ENCODE measurements around the gene EIF3B.
"Not testable (repeated sequence)": the region's sequence is repeated elsewhere in the genome, so short reads cannot be mapped to it uniquely, and the experiment has no call there.

Gene EIF3B
- total RNA-seq = 256 to 602 reads per million in 2 experiments

DNA sequence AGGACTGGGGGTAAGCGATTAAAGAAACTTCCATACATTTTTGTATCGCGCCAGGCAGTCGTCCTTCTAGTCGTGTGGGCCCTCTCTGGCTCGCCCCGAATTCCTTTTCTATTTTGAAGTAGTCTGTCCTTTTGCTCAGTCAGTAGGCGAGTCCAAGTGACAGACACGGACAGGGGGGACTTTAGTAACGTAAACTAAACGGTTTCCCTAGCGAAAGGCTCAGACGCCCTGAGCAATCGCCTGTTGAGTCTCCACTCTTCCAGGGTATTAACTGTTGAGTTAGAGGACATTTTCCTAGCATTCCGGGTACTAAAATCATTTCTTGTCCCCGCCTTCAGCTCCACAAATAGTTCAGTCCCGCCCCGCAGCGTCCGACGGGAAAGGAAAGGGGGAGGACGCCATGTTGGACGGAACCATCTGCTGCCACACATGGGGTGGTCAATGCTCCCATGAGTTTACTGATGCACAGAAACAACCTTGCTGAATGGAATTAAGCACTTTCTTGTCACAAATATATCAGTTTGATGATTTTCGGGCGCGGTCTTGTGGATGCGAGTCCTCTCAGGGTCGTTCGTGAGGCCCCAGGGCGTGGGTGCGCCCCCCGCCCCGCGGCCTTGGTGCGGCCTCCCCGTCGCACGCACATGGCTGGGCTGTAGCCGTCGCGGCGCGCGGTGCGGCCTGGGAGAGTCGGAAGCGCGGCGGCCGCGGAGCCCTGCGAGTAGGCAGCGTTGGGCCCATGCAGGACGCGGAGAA is at the start of gene EIF3B:
EIF3B (plus strand) TSS at position 642 of the 753 bp plus-strand sequence; CDS start at position 737, 95 bp downstream.
- DNase-seq (ENCODE audit: low read depth) = peak; percentile 84

DNA sequence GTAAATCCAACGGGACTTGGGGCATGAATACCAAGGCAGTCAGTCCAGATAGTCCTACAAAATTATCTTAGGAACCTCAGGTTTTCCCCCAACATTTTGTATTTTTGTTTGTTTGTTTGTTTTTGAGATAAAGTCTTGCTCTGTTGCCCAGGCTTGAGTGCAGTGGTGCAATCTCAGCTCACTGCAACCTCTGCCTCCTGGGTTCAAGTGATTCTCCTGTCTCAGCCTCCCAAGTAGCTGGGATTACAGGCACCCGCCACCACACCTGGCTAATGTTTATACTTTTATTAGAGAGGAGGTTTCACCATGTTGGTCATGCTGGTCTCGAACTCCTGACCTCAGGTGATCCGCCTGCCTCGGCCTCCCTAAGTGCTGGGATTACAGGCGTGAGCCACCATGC is 49.4 kb upstream of the EIF3B start:
- not testable (repeated sequence) for DNase-seq (ENCODE audit: low read depth)

DNA sequence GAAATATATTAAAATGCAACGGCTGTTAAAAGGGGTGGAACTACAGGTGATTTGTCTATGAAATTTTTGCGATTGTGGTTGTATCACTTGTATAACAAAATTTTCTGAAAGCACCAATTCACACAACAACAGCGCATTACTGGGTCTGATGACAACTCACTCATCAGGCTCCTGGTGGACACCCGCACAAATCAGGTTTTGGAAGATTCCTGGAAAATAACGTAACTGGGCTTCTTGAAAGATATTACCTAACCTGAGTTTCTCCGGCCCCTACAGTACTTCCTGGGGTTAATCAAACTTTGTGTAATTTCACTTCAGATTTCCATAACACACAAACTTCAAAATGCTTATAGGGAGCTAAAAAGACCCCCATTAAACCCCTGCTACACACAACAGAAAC is 47.9 kb upstream of the EIF3B start:
- DNase-seq (ENCODE audit: low read depth) = no peak

DNA sequence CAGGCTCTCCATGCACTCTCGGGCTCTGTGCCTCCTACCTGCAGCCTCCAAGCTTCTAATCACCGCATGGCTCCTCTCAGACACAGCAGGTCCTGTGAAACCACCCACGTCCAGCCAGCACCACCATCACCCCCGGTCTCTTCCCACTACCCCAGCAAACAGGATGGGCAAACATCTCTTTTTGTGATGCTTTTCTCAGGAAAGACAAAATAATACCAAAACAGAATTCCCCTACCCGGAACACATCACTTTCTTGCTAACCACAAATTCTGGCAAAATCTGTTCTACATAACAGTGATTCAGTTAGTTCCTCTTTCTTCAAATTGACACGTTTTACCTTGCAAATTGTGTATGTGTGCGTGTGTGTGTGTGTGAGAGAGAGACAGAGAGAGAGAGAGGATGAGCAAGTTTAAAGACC is 46.9 kb upstream of the EIF3B start:
- no peak for DNase-seq (ENCODE audit: low read depth)

DNA sequence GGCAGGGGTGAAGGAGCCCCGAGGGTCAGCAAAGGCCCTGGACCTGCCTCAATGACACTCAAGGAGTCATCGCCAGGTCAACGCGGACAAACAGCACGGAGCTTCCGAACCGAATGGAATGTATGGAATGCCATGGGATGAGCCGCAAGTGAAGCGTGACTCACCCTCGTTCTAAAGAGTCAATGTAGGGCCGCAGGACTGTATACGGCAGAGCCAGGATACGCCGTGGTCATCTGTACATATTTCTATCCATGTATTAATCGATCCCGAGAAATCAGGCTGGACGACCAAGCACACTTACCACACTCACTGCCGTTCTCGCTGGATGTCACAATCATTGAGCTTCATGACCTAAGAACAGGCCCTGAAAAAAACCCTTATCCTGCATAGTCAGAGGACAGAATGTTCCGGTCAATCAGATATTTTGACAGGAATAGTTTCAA is 44.7 kb upstream of the EIF3B start:
- DNase-seq (ENCODE audit: low read depth) = no peak

DNA sequence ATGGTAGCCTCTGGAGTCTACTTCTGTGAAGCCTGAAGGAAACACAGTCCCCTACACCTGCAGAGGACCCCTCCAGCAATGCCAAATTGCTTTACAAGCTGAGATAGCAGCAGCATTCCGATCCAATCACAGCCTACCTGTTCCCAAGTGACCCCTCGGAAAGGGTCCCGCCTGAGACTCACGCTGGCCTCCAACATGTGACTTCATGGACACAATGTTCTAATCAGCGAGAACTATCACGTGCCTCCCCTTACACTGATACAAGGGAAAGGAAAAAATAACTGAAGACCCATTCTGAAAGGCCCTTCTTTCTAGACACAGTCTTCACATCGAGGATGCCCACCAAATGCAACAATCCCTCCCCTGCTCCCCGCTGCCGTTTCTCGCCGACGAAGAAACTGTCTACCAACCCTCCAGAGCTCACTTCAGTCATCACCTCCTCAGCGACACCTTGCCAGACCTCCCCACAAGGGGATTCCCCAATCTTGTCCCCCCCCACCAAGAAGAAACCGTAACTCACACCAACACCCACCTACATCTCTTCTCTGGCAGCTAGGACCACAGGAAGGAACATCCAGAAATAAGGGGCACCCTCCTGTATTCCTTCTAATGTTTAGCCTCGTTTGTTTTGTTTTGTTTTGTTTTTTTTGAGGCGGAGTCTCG is 42.2 kb upstream of the EIF3B start:
- DNase-seq (ENCODE audit: low read depth) = no peak

DNA sequence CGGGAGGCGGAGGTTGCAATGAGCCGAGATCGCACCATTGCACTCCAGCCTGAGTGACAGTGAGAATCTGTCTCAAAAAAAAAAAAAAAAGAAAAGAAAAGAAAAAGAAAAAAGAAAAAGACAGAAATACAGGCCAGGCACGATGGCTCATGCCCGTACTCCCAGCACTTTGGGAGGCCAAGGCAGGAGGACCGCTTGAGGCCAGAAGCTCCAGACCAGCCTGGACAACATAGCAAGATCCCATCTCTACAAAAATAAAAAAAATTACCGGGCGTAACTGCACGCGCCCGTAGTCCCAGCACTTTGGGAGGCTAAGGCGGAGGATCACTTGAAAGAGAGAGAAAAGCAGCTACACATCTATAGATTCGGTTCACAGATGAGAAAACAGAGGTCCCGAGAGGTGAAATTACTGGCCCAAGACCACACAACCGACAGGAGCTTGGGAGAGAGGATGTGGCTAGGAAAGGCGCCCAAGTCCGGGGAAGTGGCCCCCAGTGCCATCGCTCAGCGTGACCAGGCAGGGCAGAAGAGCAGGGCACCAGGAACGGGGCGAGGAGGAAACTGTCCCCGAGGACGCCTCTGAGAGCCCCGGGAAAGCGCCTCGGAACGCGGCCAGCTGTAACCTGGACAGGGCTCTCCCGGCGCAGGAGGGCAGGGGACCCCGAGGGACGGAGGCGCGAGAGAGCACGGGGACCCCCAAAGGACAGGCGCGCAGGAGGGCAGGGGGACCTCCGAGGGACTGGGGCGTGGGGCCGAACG is 41.0 kb upstream of the EIF3B start:
- no peak for DNase-seq (ENCODE audit: low read depth)

DNA sequence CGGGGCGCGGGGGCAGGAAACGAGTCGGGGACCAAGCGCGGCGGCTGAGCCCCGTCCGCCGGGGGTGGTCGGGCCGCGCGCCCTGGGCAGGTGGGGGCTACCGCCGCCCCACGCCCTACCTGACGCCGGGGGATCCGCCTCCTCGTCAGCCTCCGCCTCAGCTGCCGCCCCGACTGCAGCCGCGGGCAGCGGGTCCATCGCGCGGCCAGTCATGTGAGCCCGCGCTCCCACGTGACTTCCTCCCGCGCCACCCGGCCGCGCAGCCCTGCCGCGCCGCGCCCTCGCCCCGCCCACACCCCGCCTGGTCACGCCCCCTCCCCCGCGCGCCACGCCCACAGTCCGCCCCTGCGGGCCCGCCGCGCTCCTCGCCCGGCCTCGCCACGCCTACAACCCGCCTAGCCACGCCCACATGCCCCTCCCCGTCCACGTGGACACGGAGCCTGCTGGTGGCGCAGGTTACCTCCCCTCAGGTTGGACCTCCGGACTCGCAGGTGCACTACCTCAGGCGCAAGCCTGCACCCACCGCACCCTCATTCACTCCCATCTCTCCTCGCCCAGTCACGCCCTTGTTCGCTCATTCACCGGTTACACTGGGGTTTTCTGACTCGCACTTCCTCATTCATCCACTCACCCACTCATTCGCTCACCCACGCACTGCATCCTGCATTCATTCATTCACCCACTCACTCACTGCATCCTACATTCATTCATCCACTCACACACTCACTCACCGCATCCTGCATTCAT is 40.2 kb upstream of the EIF3B start, which contains the start of gene SNX8:
SNX8 (minus strand) TSS at position 233 of the 747 bp plus-strand sequence; CDS start at position 213, 20 bp downstream.
- DNase-seq (ENCODE audit: low read depth) = peak; percentile 96

DNA sequence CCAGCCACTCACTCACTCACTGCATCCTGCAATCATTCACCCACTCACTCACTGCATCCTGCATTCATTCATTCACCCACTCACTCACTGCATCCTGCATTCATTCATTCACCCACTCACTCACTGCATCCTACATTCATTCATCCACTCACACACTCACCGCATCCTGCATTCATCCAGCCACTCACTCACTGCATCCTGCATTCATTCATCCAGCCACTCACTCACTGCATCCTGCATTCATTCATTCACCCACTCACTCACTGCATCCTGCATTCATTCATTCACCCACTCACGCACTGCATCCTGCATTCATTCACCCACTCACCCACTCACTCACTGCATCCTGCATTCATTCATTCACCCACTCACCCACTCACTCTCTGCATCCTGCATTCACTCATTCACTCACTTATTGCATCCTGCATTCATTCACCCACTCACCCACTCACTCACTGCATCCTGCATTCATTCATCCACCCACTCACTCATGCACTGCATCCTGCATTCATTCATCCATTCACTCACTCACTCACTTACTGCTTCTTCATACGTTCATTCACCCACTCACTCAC is 39.6 kb upstream of the EIF3B start:
- not testable (repeated sequence) for DNase-seq (ENCODE audit: low read depth)

DNA sequence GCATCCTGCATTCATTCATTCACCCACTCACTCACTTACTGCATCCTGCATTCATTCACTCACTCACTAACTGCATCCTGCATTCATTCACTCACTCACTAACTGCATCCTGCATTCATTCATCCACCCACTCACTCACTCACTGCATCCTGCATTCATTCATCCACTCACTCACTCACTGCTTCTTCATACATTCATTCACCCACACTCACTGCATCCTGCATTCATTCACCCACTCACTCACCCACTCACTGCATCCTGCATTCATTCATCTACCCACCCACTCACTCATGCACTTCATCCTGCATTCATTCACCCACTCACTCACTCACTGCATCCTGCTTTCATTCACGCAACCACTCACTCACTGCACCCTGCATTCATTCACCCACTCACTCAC is 38.8 kb upstream of the EIF3B start:
- DNase-seq (ENCODE audit: low read depth) = no peak

DNA sequence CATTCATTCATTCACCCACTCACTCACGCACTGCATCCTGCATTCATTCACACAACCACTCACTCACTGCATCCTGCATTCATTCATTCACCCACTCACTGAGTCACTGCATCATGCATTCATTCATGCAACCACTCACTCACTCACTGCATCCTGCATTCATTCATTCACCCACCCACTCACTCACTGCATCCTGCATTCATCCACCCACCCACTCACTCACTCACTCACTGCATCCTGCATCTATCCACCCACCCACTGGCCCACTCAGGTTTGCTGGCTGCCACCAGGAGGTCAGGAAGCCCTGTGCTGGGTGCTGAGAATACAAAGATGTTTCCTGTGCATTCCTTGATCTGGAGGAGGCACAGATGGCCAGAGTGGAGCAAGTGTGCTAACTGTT is 38.0 kb upstream of the EIF3B start:
- DNase-seq (ENCODE audit: low read depth) = no peak

DNA sequence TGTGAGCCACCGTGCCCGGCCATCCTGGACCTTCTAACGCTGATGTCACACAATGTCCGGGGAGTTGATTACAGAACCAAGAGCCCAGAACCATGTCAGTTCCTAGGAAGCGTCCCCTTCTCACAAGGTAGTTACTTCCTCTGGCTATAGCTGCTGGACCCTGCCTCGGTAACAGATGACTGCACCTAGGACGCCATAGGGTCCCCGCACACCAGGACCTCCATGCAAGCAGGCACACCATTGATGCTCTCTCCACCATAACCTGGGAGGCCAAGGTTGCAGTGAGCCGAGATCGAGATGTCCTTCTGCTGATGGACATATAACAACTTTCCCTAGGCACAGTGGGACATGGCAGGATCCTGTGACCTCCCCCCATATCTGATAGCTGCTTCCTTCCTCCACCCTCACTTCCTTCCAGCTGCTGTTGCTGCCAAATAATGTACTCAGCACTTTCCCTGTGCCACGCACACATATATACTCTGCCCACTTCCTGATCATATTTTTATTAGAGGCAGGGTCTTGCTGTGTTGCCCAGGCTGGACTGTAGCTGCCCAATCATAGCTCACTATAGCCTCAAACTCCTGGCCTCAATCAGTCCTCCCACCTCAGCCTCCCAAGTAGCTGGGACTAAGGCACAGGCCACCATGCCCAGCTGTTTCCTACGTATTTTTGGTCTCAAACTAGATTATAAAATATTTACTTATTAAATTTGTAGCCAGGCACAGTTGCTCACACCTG is 36.9 kb upstream of the EIF3B start:
- DNase-seq (ENCODE audit: low read depth) = no peak

DNA sequence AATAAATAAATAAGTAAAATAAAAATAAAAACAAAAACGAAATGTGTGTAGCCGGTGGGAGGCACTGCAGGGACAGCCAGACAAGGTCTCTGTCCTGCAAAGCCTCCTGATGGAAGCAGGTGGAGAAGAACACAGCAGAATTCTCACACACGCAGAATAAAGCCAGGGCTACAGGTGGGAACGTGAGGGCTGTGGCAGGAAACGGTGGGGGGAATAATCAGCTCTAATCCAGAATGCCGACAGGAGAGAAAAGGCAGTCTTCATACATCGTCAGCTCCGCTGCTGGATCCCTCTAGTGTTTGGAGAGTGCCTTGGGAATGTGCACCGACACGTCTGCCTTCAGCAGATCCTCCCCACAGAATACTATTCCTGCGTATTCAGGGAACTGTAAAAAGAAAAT is 33.6 kb upstream of the EIF3B start:
- no peak for DNase-seq (ENCODE audit: low read depth)

DNA sequence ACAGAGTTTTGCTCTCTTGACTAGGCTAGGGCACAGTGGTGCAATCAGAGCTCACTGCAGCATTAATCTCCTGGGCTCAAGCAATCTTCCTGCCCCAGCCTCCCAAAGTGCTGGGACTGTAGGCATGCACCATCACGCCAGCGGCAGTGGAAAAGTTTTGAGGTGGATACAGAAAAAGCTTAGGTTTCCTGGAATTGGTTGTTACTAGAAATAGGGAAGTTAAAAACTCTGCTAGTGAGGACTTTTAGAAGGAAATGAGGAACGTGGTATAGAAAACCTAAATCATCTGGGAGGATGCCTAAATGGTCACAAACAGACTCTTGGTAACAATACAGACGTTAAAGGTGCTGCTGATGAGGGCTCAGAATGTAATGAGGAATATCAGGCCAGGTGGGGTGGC is 29.5 kb upstream of the EIF3B start:
- no peak for DNase-seq (ENCODE audit: low read depth)

DNA sequence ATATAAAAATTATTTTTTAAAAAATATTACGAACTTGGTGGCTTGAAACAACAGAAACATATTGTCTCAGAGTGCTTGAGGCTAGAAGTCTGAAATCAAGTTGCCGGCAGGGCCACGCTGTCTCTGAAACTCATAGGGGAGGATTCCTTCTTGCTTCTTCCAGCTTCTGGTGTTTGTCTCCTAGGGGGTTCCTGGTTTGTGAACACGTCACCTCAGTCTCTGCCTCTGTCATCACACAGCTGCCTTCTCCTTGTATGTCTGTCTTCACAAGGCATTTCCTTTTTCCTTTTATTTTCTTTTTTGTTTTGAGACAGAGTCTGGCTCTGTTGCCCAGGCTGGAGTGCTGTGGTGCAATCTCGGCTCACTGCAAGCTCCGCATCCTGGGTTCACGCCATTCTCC is 27.7 kb upstream of the EIF3B start:
- DNase-seq (ENCODE audit: low read depth) = no peak

DNA sequence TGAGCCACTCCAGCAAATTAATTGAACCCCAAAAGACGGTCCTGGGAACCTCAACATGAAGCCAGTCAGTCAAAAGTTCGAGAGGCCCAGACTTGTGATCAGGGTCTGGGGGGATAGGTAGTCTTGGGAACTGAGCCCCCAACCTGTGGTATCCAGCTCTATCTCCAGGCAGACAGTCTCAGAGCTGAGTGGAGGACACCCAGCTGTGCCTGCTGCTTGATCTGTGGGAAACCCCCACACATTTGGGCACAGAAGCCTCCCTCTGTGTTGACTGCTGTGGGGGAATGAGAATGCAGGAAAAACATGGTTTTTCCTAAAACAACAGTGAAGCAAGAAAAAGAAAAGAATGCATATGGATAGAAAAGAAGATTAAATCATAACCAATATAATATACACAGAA is 24.1 kb upstream of the EIF3B start:
- DNase-seq (ENCODE audit: low read depth) = no peak

DNA sequence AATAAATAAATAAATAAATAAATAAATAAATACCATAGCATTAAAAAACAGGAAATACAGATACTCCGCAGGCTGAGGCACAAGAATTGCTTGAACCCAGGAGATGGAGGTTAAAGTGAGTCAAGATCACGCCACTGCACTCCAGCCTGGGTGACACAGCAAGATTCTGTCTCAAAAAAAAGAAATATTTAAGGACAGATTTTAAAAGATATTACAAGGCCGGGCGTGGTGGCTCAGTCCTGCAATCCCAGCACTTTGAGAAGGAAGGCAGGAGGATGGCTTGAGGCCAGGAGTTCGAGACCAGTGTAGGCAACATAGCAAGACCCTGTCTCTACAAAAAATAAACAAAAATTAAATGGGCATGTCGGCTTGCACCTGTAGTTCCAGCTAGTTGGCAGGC is 22.9 kb upstream of the EIF3B start:
- no peak for DNase-seq (ENCODE audit: low read depth)

DNA sequence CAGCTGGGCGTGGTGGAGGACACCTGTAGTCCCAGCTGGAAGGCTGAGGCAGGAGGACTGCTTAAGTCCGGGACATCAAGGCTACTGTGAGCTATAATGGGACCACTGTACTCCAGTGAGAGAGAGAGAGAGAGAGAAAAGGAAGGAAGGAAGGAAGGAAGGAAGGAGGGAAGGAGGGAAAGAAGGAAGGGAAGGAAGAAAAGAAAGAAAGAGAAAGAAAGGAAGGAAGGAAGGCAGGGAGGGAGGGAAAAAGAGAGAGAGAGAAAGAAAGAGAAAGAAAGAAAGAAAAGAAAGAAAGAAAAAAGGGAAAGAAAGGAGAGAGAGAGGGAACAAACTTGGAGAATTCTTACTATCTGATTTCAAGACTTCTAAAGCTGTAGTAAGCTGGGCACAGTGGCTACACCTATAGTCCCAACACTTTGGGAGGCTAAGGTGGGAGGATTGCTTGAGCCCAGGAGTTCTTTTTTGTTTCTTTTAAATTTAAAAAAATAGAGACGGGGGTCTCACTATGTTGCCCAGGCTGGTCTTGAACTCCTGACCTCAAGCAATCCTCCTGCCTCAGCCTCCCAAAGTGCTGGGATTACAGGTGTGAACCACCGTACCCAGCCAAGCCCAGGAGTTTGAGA is 21.9 kb upstream of the EIF3B start:
- DNase-seq (ENCODE audit: low read depth) = not testable (repeated sequence)

DNA sequence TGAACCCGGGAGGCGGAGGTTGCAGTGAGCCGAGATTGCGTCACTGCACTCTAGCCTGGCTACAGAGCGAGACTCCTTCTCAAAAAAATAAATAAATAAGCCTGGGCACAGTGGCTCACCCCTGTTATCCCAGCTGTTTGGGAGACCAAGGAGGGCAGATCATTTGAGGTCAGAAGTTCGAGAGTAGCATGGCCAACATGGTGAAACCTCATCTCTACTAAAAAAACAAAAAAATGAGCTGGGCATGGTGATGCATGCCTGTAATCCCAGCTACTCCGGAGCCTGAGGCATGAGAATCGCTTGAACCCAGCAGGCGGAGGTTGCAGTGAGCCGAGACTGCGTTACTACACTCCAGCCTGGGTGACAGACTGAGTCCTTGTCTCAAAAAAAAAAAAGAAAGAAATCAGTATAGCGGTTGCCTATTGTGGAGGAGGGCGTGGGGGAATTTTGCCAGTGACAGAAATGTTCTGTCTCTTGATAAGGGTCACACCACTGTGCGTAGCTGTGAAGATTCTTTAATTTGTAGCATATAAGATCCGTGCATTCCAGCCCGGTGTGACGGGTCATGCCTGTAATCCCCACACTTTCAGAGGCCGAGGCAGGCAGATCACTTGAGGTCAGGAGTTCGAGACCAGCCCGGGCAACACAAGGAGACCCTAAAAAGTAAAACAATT is 17.9 kb upstream of the EIF3B start:
- no peak for DNase-seq (ENCODE audit: low read depth)
